GM18499 (cell line): Measurements from ENCODE around the gene FOXJ1.

ENCODE experiments used
- ATAC-seq: cut with Tn5 transposase; IDR thresholded peaks from one replicate; pipeline ENCODE4 v1.9.1; 2021; ENCODE audit warnings: moderate number of reproducible peaks; ENCODE audit not compliant: insufficient read depth, unreplicated experiment

FOXJ1 gene

DNA sequence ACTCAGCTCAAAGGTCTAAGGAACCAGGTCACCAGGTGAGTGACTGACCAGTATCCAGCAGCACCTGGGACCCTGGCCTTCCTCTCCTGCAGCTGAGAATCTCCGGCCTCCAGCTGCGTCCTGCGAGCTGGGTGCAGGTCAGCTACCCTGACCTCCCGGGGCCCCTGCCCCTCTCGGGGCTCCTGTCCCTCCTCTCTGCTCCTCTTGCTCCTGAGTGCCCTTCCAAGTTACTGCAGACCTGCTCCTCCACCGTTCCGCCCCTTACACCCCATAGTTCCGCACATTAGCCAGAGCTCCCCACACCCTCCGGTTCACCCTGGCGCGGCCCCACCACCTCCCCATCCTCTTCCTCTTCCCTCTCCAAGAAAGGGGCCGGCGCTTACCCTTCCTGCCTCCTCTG lies 10.6 kb downstream of the FOXJ1 start:
- ATAC-seq = no peak

DNA sequence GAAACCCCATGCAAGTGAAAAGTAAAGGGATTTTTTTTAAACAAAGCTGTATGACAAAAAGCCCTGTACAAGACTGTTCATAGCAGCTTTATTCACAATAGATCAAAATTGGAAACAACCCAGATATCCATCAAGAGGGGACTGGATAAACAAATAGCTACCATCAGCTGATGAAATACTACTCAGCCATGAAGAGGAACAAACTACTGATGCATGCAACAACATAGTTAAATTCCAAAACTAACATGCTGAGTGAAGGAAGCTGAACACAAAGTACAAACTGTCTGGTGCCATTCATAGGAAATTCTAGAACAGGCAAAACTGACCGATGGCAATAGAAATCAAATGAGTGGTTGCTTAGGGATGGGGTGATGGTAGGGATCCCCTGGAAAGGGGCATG lies 15.1 kb downstream of the FOXJ1 start:
- ATAC-seq = no peak

DNA sequence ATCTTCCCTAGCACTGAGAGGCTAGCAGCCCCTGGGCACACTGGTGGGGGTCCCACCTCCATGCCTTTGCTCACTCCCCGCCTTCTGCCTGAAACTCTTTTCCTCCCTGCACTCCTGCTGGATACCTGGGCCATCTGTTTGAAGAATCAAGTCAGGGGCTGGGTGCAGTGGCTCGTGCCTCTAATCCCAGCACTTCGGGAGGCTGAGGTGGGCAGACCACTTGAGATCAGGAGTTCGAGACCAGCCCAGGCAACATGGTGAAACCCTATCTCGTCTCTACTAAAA lies 15.7 kb downstream of the FOXJ1 start:
- ATAC-seq = no peak

GRCh38 chr17:76124582-76125390 lies 16.3 kb downstream of the FOXJ1 start:
- no peak for ATAC-seq

DNA sequence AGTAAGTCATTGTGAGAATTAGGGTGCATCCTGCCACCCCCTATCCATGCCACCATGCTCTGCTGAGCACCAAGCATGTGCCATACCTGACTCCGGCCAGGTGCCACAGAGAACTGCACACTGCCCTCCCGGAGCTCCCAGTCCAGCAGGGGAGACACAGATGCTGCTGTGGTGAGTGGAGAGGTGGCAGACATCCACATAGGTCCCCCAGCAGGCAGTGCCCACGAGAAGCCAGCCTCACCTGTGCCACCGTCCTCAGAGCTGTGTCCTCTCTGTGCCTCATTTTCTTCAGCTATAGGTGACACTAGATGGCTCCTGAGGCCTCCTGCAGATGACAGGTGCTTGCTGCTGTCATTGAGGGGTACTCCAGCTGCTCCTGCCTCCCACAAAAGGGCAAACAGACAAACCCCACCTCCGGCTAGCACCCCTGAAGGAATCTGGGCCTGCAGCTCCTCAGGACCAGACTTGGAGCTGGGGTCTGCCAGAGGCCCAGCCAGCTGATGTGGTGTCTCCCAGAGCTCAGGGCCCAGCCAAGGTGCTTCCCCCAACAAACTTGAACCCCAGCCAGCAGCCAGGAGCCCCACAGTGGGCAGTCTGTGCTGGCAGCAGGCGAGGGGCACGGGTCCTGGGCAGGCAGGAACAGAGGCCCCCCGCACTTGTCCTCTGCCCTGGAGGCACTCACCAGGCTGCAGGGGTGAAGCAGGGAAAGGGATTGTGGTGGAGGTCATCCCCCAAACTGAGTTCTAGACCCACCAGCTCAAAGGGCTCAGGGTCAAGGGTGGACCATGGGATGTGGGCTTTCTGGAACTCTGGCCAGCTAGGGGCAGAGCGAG lies 17.1 kb downstream of the FOXJ1 start:
- ATAC-seq = no peak

- ATAC-seq = no peak
Observed at GRCh38 chr17:76123191-76123499, 17.9 kb downstream of the FOXJ1 start.

GRCh38 chr17:76122431-76123190 lies 18.4 kb downstream of the FOXJ1 start:
- no peak for ATAC-seq

- no peak for ATAC-seq
Observed at GRCh38 chr17:76121932-76122430, 19.1 kb downstream of the FOXJ1 start.

- no peak for ATAC-seq
Observed at GRCh38 chr17:76120658-76121008, 20.4 kb downstream of the FOXJ1 start.

GRCh38 chr17:76119409-76120371 lies 21.4 kb downstream of the FOXJ1 start:
- ATAC-seq = no peak

DNA sequence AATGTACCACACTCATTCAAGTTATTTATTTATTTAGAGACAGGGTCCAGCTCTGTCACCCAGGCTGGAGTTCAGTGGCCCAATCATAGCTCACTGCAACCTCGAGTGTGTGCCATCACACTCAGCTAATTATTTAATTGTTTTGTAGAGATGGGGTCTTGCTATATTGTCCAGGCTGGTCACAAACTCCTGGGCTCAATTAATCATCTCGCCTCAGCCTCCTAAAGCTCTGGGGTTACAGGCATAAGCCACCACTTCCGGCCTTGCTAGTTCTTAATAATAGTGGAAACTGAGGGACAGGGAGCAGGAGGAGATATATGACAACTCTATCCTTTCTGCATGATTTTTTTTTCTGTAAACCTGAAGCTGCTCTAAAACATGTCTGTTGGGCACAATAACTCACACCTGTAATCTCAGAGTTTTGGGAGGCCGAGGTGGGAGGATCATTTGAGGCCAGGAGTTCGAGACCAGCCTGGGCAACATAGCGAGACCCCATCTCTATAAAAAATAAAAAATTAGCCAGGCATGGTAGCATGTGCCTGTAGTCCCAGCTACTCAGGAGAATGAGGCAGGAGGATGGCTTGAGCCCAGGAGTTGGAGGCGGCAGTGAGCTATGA lies 25.8 kb downstream of the FOXJ1 start:
- ATAC-seq = no peak

- ATAC-seq = no peak
Observed at GRCh38 chr17:76111956-76112355, 29.1 kb downstream of the FOXJ1 start.

DNA sequence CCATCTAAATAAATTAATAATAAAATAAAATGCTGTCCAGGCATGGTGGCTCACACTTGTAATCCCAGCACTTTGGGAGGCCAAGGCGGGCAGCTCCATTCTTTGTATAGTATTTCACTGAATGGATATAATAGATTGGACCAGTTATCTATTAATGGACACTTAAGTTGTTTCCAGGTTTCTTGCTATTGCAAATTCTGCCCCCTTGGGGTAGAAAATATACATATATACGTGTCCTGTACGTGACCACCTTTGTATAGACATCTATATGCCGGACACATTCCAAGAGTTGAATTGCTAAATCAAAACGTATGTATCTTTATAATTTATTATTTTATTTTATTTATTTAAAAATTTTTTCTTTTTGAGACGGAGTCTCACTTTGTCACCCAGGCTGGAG lies 33.5 kb downstream of the FOXJ1 start:
- ATAC-seq = no peak

DNA sequence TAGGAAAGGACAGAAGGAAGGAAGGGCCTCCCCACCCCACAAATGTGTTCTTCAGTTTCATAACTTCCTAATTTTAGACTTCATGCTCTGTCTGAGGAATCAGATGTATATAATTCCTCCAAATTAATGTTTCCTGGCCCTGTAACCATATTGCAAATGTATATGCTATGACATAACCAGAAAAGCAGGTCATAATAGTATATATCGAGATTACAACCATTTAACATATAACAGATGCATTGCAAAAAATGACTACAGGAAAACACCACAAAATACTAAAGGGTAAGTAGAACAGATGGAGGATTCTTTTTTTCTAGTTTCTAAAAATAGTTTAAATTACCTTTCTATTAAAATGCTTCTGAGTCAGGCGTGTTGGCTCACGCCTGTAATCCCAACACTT lies 34.3 kb downstream of the FOXJ1 start:
- no peak for ATAC-seq

GRCh38 chr17:76104896-76105231 lies 36.2 kb downstream of the FOXJ1 start:
- ATAC-seq = no peak

DNA sequence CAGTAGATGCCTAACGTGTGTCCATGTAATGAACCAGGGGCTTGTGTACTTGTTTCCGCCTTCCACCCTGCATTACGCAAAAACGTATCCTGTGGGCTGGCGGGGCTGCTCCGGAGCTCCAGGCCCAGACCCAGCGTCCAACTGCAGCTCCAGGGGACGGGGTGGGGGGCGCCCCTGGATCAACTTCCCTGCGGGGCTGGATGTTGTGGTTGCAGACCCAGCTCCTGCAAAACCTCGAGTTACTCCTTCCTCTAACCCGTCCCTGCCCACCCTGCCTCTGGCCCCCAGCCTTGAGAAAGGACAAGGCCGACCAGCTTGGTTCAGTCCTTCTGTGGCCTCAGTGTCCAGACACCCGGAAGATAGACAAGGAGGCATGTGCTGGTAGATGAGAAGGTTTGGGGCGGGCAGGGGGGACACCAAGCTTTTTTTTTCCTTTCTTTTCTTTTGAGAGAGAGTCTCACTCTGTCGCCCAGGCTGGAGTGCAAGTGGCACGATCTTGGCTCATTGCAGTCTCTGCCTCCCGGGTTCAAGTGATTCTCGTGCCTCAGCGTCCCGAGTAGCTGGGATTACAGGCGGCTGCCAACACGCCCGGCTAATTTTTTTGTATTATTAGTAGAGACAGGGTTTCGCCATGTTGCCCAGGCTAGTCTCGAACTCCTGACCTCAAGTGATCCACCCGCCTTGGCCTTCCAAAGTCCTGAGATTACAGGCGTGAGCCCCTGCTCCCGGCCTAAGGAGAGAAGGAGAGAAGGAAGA lies 36.7 kb downstream of the FOXJ1 start:
- ATAC-seq = no peak

GRCh38 chr17:76103274-76104139 lies 37.5 kb downstream of the FOXJ1 start, which contains the start of gene EXOC7:
Gene EXOC7 (minus strand): TSS chr17:76103787. CDS start chr17:76103692, 95 bp downstream.
- ATAC-seq = no peak

- no peak for ATAC-seq
Observed at GRCh38 chr17:76102944-76103273, 38.1 kb downstream of the FOXJ1 start.
